ENCODE data around the gene MVB12B.
A peak's percentile ranks its signal among the peaks of the same experiment; 100 is the strongest.

The MVB12B gene

DNA sequence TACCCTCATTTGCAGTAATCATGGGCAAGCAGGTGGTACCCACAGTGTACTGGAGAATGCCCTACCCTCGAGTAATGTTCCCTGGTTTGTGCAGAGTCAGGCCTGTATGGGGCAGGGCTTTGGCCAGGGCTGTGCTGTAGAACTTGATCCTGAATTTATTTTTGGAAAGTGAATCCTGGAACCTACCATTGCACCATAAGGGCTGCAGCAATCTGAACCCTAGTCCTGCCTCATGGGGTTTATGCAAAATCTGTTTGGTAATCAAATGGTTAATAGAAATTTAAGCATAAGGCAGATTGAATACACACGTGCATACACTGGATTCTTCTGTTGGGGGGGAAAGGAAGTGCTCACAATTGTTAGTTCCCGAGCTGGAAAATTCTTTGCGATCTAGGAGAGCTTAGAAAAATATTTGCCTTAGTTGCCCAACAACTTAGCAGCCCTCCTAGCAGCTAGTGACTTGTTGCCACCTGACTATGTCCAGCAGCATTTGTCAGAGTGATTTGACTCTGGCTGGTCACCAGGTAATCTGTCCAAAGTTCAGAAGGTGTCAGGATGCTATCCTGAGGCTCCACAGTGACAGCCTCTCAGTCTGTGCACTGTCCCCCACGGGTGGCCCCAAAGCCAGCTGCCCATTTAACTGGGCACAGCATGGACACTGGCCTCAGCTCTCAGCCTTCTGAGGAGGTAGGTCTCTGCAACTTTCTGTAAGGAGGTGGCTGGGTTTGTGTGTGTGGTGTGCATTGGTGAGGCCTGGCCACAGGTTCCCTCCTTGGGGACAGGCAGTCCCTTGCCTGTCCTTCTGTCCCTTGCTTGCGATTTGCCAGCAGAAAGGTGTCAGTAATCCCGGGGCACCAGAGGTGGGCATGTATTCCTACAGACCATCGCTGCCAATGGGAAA, 8.3 kb downstream of the MVB12B start:
- no peak for DNase-seq

DNA sequence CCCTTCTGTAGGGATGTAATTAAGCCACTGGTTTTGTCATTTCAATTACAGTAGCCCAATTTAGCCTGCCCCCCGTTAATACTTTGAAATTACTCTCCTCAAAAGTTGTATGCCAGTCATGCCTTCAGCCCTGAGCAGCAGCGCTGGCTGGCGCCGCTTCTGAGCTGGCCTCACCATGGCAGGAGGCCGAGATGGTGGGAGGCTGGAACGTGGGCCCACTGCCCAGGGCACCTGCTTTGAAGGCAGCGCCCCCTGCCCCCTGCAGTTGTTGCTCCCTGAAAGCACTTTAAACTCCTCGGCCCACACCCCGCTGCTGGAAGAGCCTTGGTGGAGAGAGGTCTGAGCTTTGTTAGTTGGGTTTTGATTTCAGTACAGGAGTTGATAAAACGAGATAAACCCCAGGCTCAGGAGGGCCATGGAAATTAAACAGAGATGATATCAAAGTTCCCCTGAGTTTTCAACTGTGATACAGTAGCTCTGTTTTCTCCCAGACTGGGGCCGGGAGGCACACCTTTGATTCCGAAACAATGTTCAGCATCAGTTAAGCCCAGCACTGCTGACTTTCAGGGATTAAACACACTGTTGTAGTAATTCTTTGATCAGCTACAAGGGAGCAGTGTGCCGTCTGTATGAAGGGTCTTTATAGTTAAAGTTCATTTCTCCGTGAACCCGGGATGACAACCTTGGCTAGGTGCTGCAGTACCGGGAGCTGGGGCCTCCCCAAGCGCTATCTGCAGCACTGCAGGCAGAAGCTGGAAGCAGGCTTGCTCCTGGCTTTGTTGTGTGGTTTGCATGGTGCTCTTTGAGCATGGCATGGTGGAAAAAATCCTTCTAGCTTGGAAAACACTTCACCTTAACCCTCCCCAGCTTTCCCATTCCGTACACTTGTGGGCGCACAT, 9.5 kb downstream of the MVB12B start:
- no peak for DNase-seq

DNA sequence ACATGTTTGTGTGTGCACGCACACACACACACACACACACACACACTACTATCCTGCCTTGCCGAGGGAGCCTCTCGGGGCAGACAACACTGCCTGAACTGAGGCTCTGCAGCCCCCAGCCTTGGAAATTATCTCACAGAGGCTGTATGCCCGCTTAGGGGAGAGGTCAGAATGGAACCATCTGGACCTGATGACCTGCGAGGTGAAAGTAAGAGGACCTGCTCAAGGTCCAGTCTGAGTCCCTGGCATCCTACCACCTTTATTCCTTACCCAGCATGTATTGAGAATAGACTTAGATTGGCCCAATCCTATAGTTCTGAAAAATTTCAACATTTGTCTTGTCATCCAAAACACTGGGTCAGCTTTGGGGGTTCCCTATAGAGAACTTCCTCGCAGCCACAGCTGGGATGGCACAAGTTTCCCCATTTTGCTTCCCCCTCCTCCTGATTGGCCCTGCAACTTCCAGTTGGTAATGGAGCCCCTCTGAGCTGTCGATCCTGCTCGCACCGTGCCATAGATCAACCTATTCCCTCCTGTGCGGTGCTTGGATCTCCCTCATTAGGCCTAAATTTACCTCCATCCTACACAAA, 10.2 kb downstream of the MVB12B start:
- DNase-seq = no peak

DNA sequence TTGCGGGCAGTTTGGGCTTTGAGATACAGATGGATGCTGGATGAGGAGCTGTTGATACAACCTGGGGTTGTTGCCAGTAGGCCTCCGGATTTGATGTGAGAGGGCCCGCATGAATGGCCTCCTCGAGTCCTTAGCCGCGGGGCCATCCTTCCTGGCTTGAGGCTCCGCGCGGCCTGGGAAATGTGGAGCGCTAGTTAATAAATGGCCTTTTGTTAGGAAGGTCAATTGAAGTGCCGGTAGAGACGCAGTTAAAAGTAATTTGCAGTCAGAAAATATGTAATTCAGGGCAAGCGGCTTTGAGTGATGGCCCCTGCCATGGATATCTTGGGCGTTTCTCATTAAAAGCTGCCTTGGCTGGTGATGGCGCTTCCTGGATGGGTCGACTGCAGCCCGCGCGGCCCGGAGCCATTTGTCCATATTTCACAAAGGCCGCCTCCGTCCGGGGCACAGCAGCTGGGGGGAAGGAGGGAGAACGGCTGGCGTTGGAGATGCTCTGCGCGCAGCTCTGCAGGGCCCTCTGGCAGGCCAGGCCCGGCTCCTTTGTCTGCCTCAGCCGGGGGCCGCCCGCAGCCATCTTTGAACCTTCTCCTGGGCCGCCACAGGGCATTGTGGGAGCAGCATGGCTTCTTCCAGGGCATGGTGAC, 11.2 kb downstream of the MVB12B start:
- DNase-seq = no peak

DNA sequence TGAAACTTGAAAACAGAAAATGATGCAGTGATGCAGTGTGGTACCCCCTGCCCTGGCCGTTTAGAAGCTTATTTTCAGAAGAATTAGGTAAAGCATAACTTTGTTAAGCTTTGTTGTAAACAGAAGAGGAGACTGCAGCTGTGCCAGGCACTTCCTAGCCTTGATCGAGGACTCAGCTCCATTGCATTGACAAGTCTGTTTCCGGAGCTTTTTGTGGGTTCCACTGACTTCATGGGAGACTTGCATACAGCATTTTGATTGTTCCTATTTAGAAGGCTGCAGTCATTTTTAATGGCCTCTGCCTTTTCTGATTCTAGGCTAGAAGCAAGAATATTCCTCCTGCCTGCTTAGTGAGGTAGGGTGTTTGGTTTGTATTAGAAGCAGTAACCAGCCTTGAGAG, 12.3 kb downstream of the MVB12B start:
- DNase-seq = no peak

DNA sequence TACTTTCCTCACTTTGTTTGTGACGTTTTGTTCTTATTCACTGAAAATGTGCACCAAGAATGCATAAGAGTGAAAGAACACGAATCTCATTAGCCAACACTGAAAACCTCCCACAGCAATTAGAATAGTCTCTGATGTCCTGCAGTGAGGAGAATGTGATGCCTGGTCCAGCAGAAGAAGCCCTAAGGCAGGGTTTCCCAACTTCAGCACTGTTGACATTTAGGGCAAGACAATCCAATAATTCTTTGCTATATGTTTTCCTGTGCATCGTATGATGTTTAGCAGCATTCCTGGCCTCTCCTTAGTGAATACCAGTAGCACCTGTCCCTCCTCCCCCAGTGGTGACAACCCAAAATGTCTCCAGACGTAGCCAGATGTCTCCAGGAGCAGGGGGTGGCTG, 14.8 kb downstream of the MVB12B start:
- DNase-seq = no peak

DNA sequence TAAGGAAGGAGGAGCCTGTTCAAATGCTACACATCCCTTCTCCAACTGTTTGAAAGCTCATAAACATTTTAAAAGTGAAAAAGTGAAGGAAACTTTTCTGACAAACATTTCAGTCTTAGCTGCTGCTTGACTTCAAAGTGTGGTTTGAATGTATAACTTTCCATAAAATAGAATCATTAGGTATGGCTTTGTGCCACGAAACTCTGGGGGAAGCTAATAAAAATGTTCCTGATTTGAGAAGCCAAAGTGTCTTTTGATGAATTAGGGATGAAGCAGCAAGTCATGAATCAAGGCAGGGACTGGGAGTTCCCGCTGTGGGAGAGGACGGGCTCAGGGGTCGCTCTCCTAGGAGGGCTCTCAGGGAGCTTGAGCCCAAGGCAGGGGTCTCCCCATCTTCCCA, 15.3 kb downstream of the MVB12B start:
- no peak for DNase-seq

DNA sequence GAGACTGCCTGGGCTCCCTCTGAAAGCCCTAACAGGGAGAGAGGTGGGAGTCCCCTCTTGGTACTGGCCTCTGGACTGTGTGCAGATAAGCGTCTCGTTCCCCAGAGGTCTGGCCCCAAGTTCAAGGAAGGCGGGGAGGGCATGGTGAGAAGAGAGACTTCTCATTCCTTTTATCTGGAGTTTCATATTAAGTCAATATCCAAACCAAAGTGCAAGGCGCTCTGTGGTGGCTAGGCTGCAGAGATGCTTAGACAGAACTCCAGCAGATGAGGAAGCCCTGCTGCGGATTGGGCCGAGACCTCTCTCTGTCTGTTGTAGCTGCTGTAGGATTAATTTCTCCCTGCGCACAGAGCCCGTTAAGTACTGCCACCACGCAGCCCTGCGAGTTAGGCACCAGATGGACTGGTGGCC, 16.0 kb downstream of the MVB12B start:
- DNase-seq = no peak

DNA sequence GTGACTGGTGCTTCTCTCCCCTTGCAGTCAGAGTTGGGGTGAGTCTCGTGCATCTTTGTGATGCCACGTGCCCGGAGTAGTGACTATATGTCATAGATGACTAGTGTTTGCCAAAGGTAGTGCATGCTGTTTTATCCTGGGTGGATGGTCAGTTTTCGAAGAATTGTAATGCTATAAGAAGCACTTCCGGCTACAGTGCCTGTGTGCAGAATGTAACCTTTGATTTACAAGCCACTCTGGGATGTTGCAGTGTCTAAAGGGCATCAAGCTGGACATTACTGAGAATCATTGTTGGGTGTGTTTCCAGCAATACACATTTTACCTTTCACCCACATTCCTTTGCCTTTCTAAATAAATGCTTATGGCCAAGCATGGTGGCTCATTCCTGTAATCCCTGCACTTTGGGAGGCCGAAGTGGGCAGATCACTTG, 16.7 kb downstream of the MVB12B start:
- DNase-seq = no peak

DNA sequence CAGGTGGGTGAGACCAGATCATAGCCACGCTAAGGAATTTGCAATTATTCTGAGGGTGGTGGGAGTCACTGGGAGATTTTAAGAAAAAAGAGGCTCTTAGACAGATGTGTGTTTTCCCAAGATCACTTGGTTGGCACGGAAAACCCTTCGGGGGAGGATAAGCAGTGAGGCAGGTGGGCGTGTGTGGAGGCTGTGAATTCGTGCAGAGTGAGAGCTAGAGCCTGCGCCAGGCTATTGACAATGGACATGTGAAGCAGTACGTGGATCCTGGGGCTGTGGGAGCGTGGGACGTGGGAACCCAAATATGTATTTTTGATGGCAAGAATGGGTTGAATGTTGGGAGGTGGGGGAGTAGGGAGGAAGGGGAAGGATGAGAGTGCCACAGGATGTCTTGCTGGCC, 19.4 kb downstream of the MVB12B start:
- no peak for DNase-seq

DNA sequence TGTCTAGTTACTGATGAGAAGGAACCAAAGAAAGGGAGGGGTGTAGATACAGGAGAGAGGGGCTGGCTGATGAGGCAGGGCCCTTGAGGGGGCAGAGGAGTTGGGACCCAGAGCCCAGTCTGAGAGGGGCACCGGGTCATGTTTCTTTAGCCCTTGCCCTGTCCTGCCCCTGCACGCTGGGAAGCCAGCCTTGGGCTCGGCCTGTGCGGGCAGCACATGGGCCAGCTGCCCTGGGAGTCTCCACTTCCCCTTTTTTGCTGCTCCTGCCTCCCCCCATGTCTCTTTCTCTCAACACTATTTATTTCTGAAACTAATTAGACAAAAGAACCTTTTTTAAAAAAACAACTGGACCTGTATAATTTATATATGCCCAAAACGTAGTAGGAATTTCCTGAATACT, 20.5 kb downstream of the MVB12B start:
- no peak for DNase-seq

DNA sequence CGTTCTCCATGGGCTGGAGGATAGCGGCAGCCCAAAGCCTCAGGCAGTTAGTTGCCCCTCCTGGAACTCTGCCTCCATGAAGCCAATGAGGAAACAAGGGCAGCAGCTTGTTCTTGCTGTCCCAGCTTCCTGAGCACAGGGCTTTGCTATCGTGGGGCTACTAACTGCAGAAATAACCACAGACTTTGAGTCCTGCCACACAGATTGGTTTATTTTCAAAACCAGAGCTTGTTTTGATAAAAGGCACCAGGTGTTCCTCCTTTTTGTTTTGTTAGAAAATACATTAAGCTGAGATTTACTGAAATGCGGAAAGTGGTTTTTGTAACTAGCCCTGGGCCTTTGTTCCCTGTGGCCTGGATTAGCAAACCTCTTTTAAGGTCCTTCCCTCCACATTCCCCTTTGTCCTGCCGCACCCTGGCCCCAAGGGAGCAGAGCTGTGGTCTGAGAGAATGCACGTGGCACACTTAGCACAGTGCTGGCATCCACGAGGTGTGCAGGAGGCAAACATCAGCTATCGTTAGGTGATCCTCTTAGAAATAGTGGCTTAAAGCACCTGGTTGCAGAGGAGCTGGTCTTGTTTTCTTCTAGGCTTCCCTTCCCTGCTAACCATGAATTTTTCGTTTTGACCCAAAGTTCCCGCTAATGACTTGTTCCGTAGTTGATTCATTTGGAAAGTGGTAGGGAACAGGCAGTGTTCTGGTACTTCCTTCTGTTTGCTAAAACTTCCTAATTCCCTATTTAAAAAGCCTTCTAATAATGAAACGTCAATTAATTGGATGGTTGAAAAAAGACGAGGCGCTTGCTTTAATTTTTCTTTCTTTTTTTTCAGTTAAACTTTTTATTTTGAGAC, 21.5 kb downstream of the MVB12B start:
- peak; percentile 79 for DNase-seq

DNA sequence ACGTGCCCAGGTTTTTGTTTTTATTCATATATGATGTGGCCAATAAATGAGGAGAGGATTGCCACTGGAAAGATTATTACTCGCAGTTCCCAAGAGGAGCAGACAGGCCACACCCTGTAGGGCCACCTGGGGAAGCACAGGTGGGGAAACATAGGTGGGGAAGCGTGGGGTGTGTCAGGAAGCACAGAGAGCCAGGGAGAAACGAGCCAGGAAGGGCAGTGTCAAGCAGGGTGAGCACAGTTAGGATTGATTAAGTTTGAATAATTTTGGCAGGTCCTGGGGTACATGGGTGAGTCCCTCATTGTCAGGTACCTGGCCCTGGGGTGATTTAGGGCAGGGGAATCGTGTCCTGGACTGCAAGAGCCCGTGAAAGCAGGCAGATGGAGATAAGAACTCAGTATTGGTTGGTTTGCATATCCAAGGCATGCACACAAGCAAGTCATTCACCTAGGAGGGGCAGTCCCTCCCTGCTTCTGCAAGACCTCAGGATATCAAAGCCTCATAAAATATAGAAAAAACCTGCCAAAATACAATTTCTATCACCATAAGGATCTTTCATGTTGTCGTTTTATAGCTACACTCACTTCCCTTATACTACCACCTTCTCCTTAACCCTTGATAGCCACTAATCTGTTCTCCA, 22.4 kb downstream of the MVB12B start:
- no peak for DNase-seq

DNA sequence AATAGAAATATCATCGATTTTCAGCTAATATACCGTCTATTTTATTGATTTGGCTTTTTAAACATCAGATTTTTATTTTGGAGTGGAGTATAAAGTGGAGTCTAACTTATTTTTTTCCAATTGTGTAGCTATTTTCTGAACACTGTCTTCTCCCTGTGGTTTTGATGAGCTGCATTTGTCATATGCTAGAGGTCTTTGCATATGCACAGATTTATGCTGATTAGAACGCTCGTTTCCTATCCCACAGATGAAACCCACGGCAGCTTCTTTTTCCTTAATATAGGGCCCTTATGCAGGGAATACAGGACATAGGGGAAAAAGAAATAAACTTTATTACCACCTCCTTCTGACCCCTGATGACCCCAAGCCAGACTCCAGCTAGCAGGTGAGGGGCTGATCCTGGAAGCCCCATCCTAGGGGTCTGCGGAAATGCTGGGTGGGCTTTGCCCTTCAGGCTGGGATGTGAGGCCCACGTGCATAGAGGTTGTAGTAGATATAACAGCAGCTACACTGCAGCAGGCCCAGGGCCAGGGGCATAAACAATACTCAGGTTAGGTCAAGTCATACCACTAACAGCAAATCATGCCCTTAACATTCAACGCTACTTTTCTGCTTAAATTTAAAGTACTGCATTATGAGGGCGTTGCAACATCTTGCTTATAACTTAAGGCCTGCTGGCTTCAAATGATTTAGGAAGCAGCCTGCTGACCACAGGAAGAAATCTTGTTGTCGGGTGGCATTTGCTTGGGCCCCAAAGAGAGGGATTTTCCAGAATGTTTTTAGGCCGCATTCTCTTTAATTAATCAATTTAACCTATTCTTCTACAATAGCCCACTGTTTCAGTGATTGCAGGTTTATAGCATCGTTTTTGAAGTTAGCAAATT, 28.5 kb downstream of the MVB12B start:
- no peak for DNase-seq

DNA sequence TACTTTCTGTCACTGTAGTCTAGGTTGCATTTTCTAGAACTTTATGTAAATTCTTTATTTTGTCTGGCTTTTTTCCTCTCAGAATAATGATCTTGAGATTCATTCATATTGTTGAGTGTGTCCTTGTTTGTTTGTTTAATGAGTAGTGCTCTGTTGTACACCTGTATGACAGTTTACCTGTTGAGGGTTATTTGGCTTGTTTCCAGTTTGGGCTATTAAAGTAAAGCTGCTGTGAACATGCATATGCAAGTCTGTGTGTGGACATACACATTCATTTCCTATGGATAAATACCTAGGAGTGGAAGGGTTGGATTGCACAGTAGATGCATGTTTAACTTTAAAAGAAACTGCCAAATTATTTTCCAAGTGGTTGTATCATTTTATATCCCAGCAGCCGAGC, 30.4 kb downstream of the MVB12B start:
- peak; percentile 55 for DNase-seq

DNA sequence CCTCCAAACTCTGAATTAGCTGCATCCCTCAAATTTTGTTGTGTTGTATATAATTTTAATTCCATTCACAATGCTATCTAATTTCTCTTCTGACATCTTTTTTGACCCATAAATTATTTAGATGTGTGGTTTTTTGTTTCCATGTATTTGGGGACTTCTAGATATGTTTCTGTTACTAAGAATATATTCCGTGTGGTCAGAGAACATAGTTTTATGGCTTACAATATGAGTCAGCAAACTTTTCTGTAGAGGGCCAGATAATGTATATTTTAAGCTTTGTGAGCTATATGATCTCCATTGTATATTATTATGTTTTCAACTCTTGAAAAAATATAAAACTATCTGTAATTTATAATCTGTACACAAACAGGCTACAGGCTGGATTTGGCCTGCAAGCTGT, 33.4 kb downstream of the MVB12B start:
- no peak for DNase-seq

DNA sequence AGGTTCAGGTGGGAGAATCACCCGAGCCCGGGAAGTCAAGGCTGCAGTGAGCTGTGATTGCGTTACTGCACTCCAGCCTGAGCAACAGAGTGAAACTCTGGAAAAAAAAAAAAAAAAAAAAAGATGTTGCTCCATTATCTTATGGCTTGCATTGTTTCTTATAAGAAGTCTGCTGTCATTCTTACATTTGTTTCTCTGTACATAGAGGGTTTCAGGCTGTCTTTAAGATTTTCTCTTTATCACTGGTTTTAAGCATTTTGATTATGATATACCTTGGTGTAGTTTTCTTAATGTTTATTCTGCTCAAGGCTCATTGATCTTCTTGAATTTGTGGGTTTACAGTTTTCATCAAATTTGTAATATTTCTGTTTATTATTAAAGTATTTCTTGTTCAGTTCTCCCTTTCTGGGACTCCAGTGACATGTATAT, 35.2 kb downstream of the MVB12B start:
- no peak for DNase-seq

DNA sequence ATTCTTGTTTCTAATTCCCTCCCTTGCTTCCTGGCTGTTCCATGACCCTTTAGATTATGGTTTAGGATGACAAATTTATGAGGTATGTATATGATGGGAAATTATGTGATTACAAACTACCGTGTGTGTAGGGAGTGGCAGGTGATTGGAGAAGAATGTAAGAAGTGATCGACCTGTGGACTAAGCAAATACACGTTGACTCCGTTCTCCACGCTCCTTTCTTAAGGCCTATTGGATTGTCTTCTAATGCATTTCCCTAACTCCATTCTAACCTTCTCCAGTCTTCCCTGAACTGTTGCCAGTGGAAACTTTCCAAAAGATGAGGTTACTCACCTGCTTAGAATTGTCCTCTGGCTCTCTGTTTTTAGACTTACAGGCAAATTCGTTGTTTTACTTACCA, 36.6 kb downstream of the MVB12B start:
- DNase-seq = no peak

DNA sequence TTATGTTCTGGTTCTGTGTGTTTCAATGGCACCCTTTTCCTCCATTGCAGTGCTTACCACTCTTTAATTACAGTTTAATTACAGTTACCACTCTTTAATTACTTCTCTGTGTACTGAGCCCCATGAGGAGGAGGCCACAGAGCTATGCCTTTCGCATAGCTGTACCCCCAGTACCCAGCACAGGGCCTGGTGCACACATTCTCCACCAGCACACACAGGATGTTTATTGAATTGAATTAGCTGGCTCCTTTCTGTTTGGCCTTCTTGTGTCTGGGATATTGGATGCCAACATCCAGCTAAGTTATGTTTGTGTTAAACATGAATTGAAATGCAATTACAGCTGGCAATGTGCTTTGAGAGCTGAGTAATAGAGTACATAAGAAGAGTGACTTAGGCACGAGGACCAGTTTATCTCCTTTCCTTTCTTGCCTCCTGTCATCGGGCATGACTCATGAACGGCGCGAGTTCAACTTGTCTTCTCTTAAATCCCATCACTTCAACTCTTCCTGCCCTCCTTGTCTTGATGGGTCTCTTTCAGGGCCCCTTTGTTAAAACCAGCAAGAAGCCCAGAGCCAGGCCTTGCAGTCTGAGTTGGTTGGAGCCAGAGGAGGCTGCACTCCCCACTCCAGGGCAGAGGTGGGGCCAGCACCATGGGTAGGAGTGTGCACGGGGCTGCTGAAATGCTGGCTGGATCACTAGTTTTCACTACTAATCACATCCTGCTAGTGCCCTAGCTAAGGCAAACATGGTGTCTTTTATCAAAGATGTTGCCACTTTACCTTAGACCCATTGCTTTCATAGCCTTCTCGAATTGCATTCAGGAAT, 37.4 kb downstream of the MVB12B start:
- DNase-seq = no peak

DNA sequence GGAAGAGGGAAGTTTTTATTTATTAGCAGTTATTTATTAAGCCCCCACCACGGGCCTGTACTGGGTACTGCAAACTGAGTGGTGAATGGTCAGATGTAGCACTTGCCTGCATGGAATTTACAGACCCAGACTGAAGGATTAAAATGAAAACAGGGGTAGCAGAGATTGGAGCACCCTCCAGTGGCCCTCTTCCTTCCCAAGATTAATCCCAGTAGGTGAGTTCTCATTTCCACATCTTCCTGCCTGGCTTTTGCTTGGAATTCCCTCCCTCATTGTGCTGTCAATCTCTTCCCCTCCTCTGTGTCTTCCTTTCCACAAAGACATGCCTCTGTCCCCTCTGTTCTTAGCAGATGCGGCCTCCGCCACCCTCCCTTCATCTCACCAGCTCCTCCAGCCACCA, 39.2 kb downstream of the MVB12B start:
- DNase-seq = no peak
